NOMO-1 treated with dmso at 0.1 percent for 144 hours (cell line): Measurements from ENCODE around the gene CFAP99.
"Not testable (repeated sequence)": the region's sequence is repeated elsewhere in the genome, so short reads cannot be mapped to it uniquely, and the experiment has no call there.

Source experiments
- DNase-seq: peaks from one replicate; lab custom pipeline; 2025; ENCODE audit not compliant: unreplicated experiment; lab: John Stamatoyannopoulos, UW

Gene CFAP99

DNA sequence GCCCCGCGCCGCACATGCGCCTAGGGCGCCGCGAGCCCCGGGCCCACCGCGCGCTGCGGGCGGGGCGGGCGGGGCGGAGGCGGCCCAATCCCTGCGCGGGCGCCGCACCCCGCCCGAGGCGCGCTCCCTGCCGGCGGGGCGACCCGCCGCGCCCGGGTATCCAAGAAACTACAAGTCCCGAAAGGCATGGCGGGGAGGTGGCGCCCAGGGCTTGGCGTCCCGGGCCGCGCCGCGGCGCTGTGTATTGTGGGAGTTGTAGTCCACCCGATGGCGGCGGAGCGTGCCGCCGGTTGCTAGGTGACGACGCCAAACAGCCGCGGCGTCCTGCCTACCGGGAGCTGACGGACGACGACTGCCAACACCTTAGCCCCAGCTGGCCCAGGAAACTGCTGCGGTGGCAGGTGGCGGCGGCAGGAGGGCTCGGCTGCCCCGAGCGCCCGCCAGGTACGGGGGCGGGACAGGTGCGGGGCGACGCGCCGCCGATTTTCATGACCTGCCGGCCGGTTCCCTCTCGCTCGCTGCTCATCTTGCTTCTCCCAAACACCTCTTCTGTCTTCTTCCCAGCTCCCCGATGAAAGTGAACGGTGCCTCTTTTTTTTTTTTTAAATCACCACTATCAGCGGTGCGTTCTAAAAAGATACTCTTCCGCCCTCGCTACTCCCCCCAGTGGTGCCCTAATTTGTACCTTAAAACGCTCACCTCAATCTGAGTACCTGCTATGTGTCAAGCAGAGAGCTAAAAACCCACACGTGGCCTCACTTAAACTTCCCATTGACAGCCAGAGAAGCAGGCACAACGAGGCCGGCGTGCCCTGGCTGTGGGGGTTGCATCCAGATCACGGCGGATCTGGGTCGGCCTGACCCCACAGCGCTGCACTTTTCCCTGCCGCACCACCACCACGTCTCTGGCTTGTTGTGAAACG lies at the start of gene CFAP99:
Gene CFAP99, plus strand, starts transcription at position 306 of the 922 bp plus-strand sequence.
- peak; percentile 87 for DNase-seq

DNA sequence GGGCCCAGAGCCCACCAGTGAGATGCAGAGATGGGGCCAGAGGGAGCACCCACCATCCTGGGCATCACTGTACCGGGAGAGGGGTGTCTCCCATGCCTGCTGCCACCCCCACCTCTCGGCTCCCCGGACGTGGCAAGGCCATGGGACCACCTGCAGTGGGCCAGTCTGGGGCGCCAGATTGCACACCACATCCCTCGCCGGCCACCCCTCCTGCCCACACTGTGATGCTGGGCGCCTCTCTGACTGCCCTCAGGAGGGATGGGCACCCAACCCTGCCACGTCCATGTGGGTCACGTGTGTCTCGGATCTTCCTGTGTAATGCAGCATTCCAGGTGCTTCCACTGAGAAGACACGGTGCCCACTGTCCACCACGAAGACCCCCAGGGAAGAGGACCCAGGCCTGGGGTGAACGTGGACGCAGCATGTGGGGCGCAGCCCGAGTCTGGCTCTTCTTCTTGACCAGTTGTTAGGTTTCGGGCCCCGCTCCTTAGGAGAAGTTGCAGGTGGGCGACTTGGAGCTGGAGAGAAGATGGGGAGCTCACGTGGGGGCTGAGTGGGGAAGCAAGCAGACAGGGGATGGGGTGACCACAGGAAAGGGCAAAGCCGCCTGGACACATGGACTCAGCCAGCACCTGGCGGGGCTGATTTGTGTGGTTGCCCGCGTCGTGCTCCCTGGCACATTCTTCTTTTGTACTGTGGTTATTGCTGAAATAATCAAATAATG lies 48.0 kb upstream of the CFAP99 start:
- no peak for DNase-seq

DNA sequence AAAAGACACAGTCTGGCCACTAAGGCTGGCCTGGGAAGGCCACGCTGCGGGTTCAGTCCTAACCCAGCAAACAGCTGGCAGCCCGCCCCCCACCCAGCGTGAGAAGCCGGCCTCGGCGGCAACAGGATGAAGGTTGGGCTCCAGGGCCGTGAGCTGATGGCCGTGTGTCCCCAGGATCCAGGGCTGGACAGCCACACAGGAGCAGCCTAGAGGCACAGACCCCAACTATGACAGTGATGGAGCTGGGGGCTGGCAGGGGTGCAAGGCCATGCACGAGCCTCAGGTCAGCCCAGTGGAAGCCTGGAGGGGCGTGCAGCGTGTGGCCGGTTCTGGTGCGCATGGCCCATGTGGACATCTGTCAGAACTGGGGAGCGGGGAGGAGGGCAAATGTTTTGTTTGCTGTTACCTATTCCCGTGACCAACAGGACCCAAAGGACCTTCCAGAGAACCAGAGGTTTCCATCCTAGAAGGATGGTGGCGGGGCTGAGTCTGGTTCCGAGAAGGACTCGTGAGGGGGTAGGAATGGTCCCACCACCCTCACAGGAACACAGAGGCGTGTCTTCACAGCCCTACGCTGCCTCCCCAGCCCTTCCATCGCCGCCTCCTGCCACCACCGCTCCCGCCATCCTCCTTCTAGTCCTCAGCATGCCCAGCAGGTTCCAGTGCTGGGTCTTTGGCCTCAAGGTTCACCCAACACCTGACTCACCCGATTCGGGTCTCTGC lies 46.8 kb upstream of the CFAP99 start:
- no peak for DNase-seq

DNA sequence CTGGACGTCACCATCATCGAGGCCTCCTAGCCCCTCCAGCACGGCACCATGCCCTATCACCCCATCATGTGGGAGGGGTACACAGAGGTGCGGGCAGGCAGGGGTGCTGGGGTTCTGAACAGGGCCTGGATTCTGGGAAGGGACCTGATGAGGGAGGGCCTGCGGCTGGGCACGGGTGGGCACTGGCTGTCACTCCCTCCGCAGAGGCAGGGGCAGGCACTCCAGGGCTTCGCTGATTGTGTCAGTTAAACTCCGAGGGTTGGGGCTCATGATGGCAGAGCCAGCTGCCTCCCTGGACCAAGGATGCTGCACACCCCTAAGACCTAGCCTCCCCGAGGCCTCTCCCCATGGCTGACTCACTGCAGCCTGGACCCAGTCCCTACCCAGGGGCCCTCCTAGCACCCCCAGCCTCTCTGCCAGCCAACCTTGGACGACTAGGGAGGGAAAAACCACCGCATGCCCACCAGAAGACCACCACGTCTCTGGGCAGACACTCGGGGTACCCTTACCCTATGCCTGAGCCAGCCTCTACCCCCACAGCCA lies 46.2 kb upstream of the CFAP99 start:
- DNase-seq = no peak

DNA sequence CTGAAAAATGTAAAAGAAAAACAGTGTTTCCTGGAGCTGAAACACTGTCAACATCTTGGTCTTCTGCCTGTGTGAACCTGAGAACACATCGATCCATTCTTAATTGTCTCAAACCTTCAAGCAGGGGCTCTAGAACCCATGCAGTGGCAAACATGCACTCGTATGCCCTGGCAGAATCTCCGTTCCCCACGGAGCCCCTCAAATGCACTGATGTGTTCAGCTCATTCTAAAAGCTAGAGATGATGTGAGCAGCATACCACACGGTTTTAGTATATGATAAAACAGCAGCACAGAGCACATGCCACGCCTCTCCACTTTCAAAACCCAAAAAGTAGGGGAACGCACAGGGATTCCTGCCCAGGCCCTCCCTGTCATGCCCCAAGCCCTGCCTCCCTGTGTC lies 45.2 kb upstream of the CFAP99 start:
- no peak for DNase-seq

DNA sequence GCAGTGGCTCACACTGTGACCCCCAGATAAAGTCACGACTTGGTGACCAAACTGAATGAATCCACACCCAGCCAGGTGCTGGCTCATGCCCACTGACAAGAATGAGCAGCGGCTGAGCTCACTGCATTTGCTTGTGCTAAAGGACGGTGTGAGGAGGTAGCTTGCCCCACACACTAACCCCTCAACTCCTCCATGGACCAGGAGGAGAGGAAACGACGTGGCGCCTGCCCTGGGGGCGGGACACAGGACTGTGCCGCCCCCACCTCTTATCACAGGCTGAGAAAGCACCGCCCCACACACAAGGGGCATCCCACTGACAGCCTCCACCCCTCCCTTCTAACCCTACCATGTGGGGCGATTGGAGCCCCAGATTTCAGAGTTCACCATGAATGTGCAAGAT lies 43.3 kb upstream of the CFAP99 start:
- no peak for DNase-seq

DNA sequence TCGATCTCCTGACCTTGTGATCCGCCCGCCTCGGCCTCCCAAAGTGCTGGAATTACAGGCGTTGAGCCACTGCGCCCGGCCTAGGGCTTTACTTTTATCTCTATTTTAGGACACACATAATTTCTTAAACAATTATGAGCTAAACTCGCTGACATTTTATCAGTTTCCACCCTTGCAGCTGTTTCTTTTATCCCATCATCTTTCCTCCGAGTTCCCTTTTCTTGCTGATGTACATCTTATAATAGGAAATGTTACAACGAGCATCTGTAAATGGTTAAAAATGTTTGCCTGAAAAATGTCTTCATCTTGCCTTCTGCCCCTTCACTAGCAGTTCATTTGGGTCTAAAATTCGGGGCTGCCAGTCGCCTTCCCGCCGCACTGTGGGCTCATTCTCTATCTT lies 41.5 kb upstream of the CFAP99 start:
- no peak for DNase-seq

DNA sequence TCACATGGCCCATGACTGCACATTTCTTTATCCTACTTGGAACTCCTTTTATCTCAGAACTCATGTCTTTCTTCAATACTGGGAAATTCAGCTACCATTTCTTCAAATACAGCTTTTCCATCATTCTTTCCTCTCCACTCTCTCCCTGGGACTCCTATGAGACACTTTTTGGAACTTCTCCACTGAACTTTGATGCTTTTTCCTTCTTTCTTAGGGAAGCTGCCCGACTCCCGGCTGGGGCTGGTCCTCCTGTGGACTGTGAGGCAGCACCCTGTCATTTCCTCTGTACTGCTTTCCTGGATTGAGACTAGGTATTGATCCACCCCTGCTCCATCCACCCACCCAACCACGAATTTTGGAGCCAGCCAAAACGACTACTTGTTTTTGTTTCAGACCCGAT lies 40.4 kb upstream of the CFAP99 start:
- DNase-seq = no peak

DNA sequence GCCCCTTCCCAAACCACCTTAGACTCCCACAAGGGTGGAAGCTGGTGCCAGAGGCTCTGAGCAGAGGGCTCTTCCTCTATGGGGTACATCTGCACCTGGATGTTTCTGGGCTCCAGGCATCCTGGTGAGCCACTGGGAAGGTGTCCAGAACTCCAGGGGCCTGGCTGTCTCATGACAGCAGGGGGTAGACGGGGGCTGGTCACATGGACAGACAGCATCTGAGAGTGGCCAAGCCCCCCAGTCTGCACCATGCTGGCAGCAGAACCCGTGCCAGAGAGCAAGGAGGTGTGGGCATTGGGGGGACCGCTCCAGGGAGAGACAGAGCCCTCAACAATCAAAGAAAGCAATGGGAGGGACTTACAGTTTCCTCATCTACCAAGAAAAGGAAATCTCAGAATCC lies 39.9 kb upstream of the CFAP99 start:
- no peak for DNase-seq

DNA sequence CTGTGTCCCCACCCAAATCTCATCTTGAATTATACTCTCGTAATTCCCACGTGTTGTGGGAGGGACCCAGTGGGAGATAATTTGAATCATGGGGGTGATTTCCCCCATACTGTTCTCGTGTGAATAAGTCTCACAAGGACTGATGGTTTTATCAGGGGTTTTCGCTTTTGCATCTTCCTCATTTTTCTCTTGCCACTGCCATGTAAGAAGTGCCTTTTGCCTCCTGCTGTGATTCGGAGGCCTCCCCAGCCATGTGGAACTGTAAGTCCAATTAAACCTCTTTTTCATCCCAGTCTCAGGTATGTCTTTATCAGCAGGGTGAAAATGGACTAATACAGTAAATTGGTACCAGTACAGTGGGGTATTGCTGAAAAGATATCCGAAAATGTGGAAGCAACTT lies 38.2 kb upstream of the CFAP99 start:
- DNase-seq = not testable (repeated sequence)

DNA sequence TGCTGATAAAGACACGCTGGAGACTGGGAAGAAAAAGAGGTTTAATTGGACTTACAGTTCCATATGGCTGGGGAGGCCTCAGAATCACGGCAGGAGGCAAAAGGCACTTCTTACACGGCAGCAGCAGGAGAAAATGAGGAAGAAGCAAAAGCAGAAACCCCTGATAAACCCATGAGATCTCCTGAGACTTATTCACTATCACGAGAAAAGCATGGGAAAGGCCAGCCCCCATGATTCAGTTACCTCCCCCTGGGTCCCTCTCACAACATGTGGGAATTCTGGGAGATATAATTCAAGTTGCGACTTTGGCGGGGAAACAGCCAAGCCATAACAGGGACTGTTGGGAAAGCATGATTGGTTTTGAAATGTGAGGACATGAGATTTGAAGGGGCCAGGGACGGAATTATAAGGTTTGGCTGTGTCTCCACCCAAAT lies 36.0 kb upstream of the CFAP99 start:
- not testable (repeated sequence) for DNase-seq

DNA sequence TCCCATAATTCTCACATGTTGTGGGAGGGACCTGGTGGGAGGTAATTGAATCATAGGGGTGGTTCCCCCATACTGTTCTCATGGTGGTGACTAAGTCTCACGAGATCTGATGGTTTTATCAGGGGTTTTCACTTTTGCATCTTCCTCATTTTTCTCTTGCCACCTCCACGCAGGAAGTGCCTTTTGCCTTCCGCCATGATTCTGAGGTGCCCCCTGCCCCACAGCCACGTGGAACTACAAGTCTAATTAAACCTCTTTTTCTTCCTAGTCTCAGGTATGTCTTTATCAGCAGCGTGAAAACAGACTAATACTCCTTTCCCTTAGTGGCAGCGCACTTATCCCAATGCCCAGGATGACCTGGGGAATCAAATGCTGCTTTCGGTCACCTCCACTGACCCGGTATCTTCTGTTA lies 35.5 kb upstream of the CFAP99 start:
- not testable (repeated sequence) for DNase-seq

DNA sequence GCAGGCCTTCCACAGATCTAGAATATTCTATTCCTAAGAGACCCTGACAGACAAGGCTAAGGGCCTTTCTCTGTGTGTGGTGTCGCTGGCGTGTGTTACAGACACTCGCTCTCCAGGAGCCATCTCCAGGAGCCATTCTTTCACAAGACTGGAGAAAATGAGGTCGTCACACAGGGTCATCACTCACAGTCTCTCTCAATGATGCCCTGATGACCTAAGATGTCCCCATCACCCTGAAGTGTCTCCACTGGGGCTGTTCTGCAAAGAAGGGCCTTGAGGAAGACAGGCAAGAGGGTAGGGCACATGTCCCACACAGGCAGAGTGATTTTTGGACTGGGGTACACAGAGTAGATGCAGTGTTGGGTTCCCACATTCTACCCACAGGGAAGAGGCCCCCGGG lies 35.0 kb upstream of the CFAP99 start:
- DNase-seq = no peak

DNA sequence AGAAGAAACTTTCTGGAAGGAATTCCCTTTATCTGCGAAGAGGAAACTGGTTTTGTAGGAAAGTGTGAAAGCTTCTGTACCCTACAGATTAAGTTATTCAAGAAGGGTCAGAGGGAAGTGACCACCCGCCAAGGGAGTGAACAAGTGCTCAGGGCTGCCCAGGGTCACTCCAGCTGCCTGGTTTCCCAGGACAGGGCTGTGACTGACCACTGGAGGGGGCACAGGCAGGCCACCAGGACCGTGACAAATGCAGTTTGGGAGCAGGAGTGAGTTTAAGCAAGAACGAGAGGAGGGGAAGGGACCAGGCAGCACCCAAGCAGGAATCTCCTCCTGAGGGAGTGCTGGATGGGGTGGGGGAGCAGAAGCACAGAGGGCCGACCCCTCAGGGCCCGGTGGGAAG lies 34.5 kb upstream of the CFAP99 start:
- DNase-seq = no peak

DNA sequence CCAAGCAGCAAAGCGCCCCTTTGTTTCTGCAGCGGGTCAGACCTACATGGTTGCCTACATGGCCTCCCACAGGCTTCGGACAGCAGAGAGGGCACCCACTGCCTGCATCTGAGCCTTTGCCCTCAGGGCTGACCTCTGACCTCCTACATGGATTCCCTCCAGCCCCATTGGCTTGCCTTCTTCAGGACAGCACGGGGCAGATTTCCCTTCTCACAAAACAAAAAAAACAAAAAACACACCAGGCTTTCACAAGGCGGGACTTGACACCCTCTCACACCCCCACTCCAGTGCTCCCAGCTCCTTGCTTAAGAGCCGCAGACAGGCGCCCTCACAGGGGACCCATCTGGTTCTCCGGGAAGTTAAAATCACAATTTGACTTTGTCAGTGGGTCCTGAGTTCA lies 33.2 kb upstream of the CFAP99 start:
- no peak for DNase-seq

DNA sequence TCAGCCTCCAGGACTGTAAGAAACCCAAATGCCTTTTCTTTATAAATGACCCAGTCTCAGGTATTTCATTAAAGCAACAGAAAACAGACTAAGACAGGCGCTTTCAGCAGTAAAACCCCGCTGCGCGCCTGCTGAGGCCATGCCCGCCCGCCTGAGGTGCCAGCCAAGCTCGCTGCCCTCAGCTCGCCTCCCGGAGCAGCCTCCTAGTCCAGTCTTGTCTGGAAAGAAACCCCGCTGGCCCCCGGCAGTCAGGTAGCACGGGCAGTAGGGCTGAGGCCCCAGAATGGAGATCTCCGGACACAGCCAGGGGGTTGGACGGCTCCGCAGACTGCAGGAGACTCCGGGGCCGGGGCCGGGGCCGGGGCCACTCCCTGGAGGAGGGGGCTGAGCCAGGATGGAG lies 32.0 kb upstream of the CFAP99 start:
- no peak for DNase-seq

DNA sequence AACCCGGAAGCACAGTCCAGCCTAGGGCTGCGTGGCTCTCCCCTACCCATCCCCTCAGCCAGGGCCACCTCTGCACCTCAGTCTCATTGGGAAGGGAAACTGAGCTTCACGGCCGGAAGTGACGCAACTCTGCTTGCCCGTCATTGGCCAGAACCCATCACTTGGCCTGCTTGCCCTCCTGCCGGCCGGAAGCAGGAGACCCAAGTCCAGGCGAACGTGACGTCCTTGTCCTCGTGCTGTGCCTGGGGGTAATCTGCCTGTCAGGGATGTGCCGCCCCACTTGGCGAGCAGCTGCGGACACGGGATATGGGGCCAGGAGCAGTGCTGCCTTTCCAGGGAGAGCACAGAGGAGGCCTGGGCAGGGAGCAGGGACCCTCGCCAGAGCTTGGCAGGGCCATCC lies 31.5 kb upstream of the CFAP99 start:
- no peak for DNase-seq

DNA sequence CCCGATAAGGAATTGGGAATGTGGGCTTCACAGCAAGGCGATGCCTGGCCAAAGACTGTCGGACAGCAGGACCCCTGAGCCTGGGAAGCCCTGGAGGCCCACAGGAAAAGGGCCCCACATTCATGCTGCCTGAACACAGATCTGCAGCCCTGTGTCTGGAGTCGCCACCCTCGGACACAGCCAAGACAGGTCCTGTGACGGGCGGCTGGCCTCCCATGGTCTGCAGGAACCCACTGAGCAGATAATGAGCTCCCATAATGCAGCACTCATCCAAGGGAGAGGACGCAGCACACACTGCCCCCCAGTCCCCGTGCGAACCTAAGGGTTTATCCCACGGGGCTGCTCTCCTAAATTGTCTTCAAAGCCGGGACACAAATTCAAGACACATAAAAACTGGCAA lies 30.9 kb upstream of the CFAP99 start:
- no peak for DNase-seq

DNA sequence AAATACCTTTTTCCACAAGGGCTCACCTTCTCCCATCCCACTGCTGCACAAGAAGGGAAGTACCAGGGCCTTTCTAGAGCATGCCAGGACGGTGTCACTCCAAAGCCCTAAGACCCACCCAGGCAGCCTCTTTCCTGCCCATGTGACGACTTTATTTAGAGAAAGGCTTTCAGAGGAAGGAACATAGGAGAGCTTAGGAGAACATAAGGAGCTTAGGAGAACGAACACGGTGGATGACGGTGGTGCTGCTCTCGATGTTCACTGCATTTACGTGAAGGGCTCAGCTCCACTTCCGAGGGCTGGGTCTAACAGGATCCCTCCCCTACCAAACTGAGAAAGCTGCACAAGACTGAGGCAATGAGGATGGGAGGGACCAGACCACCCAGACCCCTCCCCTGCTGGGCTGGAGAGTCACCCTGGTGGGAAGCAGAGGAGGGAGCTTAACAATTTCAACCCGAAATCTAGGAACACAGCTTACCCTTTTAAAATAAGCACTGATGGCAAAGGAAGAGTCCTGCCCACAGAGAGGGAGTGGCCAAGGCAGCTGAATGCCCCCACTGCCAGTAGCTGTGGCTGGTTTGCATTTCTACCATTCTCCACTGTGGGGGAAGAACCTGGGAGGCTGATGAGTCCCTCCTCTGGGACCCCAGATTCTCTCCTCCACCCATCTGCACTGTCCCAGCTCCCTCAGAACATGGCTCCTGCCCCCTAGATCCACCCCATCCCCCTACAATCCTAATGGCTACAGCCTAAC lies 30.1 kb upstream of the CFAP99 start:
- no peak for DNase-seq

DNA sequence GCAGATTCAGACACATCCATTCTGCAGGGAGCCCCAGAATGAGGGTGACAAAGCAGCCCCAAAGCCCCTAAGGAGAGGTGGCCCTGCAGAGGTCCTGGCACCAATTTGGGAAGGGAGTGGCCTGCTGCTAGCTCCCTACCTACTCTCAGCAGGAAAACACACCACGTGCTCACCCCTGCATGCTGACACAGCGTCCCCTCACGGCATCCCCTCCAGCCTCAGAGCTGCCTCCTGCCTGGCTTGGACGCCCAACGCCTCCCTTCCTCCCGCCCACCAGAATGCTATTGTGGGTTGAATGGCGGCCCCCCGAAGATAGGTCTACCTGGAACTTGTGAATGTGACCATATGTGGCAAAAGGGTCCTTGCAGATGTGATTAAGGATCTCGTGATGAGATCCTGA lies 29.1 kb upstream of the CFAP99 start:
- no peak for DNase-seq

DNA sequence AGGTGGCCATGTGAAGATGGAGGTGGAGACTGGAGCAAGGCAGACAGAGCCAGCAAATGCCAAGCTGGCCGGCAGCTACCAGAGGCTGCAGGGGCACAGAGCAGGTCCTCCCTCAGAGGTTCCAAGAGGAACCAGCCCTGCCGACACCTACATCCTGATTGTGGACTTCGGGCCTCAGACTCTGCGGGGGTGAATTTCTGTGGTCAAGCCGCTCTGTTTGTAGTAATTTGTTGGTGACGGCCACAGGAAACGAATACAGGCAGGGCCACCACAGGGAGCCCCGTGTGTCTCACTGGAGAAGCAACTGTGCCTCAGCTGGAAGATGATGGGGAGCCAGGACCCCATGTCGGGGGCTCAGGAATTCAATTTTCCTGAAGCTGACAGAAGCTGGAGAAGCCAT lies 28.6 kb upstream of the CFAP99 start:
- DNase-seq = no peak
